GM12878 (cell line): ENCODE measurements around the gene YWHAQ. TPM values are rescaled to one million over a fixed set of nuclear protein-coding genes. Genes with fewer than 3 reads are reported as not detected.
A peak's percentile ranks its signal among the peaks of the same experiment; 100 is the strongest.

Source experiments
- ASH2L ChIP-seq: fragments of 300-600, 200-600 bp; sonication (generic); IDR thresholded peaks from 2 replicates; pipeline ENCODE4 v1.6.1; 2017; ENCODE audit warnings: low read depth, mild to moderate bottlenecking, borderline replicate concordance
- BHLHE40 ChIP-seq, 2 experiments: fragments of 450-650 bp in 1 of 2; IDR thresholded peaks; 2 replicates each; pipeline ENCODE4 v1.6.1; 2011 to 2017; ENCODE audit warnings: low read depth in 2 of 2, borderline replicate concordance in 1 of 2, improper control_type of control experiment in 1 of 2, low read length in 1 of 2, mild to moderate bottlenecking in 1 of 2
- EED ChIP-seq: sonication (generic); IDR thresholded peaks from 2 replicates; pipeline ENCODE4 v1.6.1; 2016; ENCODE audit warnings: antibody characterized with exemption, low read depth
- EP300 ChIP-seq, 2 experiments: fragments of 150-350 bp in 1 of 2; IDR thresholded peaks; 2 replicates each; pipeline ENCODE4 v1.6.1; 2011 to 2012; ENCODE audit warnings: low read depth in 2 of 2, low read length in 2 of 2, borderline replicate concordance in 1 of 2, improper control_type of control experiment in 1 of 2, inconsistent platforms in 1 of 2; ENCODE audit not compliant: control insufficient read depth in 1 of 2
- ETV6 ChIP-seq, 2 experiments: fragments of 450-650 bp in 1 of 2; IDR thresholded peaks in 1 of 2; conservative IDR thresholded peaks in 1 of 2; 2 replicates each; pipeline ENCODE4 v1.6.1; 2014; ENCODE audit warnings: antibody characterized with exemption in 1 of 2, borderline replicate concordance in 1 of 2, low read depth in 1 of 2, mild to moderate bottlenecking in 1 of 2, moderate library complexity in 1 of 2
- GATAD2B ChIP-seq: fragments of 450-650 bp; conservative IDR thresholded peaks from 2 replicates; pipeline ENCODE4 v1.6.1; 2017; ENCODE audit warnings: low read depth, mild to moderate bottlenecking, moderate library complexity
- HDAC2 ChIP-seq: fragments of 200-600 bp; sonication (generic); IDR thresholded peaks from 2 replicates; pipeline ENCODE4 v1.6.1; 2017
- HDGF ChIP-seq: fragments of 450-650 bp; IDR thresholded peaks from 2 replicates; pipeline ENCODE4 v1.6.1; 2016; ENCODE audit warnings: antibody characterized with exemption
- JUND ChIP-seq: IDR thresholded peaks from 2 replicates; pipeline ENCODE4 v1.6.1; 2012; ENCODE audit warnings: low read depth, mild to moderate bottlenecking, low read length, improper control_type of control experiment, moderate library complexity
- KAT2A ChIP-seq: conservative IDR thresholded peaks from 2 replicates; pipeline ENCODE4 v1.6.1; 2011; ENCODE audit warnings: low read depth, low read length; ENCODE audit not compliant: control insufficient read depth
- NFYB ChIP-seq: IDR thresholded peaks from 2 replicates; pipeline ENCODE4 v1.6.1; 2011; ENCODE audit warnings: low read depth, mild to moderate bottlenecking, low read length, improper control_type of control experiment, moderate library complexity; ENCODE audit not compliant: insufficient read depth
- NR2F1 ChIP-seq: fragments of 450-650 bp; conservative IDR thresholded peaks from 2 replicates; pipeline ENCODE4 v1.6.1; 2017; ENCODE audit warnings: mild to moderate bottlenecking
- PAX5 ChIP-seq: IDR thresholded peaks from 2 replicates; pipeline ENCODE4 v1.6.1; 2011; ENCODE audit warnings: low read depth, low read length, borderline replicate concordance
- RB1 ChIP-seq: fragments of 450-650 bp; formaldehyde crosslinking; IDR thresholded peaks from 2 replicates; pipeline ENCODE4 v1.6.1; 2017; ENCODE audit warnings: mild to moderate bottlenecking, borderline replicate concordance
- STAT3 ChIP-seq: IDR thresholded peaks from 2 replicates; pipeline ENCODE4 v1.6.1; 2011; ENCODE audit warnings: low read depth, low read length, improper control_type of control experiment
- TARDBP ChIP-seq: IDR thresholded peaks from 2 replicates; pipeline ENCODE4 v1.6.1; 2016; ENCODE audit warnings: borderline replicate concordance
- TCF12 ChIP-seq: IDR thresholded peaks from 2 replicates; pipeline ENCODE4 v1.6.1; 2011; ENCODE audit warnings: low read depth, mild to moderate bottlenecking, low read length
- TCF3 ChIP-seq: IDR thresholded peaks from 2 replicates; pipeline ENCODE4 v1.6.1; 2012; ENCODE audit warnings: low read depth, mild to moderate bottlenecking, low read length, borderline replicate concordance; ENCODE audit not compliant: insufficient read depth
- ZNF217 ChIP-seq: fragments of 450-650 bp; IDR thresholded peaks from 2 replicates; pipeline ENCODE4 v1.6.1; 2017; ENCODE audit warnings: antibody characterized with exemption, mild to moderate bottlenecking
- ZNF24 ChIP-seq: fragments of 450-650 bp; IDR thresholded peaks from 2 replicates; pipeline ENCODE4 v1.6.1; 2017; ENCODE audit warnings: antibody characterized with exemption, mild to moderate bottlenecking
- polyA plus RNA-seq, 11 experiments: library from polyadenylated mRNA; depleted of rRNA in 4 of 11; unstranded in 6 of 11; stranded (reverse) in 5 of 11; fragments of >200 nt; fragmentation: Nextera tagmentation in 4 of 11; fragmentation: Illumina TruSeq in 1 of 11; extraction: Ambion mirVana in 4 of 11; extraction: Trizol in 1 of 11; gene quantifications; 1 replicate in 1 of 11; 2 replicates in 10 of 11; pipeline versions ENCODE4 v1.2.1 to v1.2.3, GENCODE V29; 2011 to 2016; ENCODE audit warnings: inconsistent platforms in 2 of 11, missing spikeins in 2 of 11, low read depth in 1 of 11
- total RNA-seq, 4 experiments: library from RNA; depleted of rRNA in 3 of 4; stranded (reverse); fragments of >200 nt in 3 of 4; fragmentation: Illumina TruSeq in 1 of 4; extraction: Trizol in 1 of 4; gene quantifications; 2 replicates each; pipeline versions ENCODE4 v1.2.1 to v1.2.3, GENCODE V29; 2013 to 2021
- TF ChIP-seq, protein P1 (sequence below): fragments of 450-650 bp; IDR thresholded peaks from 2 replicates; pipeline ENCODE4 v1.6.1; 2018; ENCODE audit warnings: borderline replicate concordance, mild to moderate bottlenecking; ENCODE audit not compliant: partially characterized antibody
- TF ChIP-seq, protein P2 (sequence below): IDR thresholded peaks from 2 replicates; pipeline ENCODE4 v1.6.1; 2012; ENCODE audit warnings: low read depth, low read length, improper control_type of control experiment
- TF ChIP-seq, protein P3 (sequence below), 3 experiments: IDR thresholded peaks in 2 of 3; conservative IDR thresholded peaks in 1 of 3; 2 replicates each; pipeline ENCODE4 v1.5.1; 2011; ENCODE audit warnings: low read depth in 3 of 3, low read length in 3 of 3, mild to moderate bottlenecking in 3 of 3, control low read depth in 2 of 3, moderate library complexity in 2 of 3, inconsistent platforms in 1 of 3, mixed read lengths in 1 of 3; ENCODE audit not compliant: control insufficient read depth in 2 of 3, insufficient read depth in 1 of 3; ENCODE audit errors: extremely low read depth in 1 of 3

Gene YWHAQ
- total and polyA plus RNA-seq, 10 of the 15 experiments (the other 5 are each of a cell fraction or from before 2014, with no cell fraction given): 63.0 to 515 (median 219) TPM

DNA sequence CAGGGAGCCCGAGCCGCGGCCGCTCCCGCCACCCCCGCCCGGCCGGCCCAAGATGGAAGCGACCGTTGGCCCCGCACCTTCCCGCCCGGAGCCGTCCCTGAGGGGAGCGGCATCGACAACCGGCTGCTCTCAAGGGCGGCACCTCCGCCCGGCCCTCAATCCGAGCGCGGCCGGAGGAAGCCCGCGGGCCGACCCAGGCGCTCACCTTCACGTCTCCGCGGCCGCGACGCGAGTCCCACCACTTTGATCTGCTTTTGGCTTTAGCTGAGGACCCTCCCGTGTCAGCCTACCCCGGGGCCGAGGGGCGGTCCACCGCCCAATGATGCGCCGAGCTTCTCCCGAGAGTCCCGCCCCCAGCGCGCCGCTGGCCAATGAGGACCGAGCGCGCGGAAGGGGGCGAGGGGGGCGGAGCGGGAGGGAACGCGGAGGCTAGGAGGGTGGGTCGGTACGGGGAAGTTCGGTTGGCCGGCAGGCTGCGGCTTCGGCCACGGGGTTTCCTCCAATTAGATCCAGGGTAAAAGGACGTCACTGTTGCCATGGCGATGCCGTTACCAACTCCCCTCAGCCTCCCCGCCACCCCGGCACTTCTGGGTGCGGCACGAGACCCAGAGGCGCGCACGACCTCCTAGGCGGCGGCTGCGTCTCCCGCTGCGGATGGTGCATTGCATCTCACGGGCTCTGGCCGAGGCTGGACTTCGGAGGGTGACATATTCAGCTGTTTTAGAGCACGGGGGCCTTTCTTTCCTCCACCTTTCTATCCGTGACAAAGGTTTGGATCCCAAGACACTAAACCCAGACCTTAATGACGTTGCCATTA, at the start of gene YWHAQ (continued):
- TF ChIP-seq HDGF (peak; percentile 94), ZNF217 (peak; percentile 62; the same call in 1 of the 2 replicates), NFYB (peak; percentile 97), RB1 (peak; percentile 87; the same call in 1 of the 2 replicates), BHLHE40 (IDR thresholded peaks at IDR 0.05; ENCODE audit: borderline replicate concordance in 1 of 2, low read depth in 2 of 2, low read length in 1 of 2) (peak; percentile 100), JUND (0 out of 2 replicates have a peak, but pooled peaks have one; percentile 36), KAT2A (no peak), EED (0 out of 2 replicates have a peak, but pooled peaks have one; percentile 56), PAX5 (0 out of 2 replicates have a peak, but pooled peaks have one; percentile 55), NR2F1 (no peak; the same call in 1 of the 2 replicates), EP300 (IDR thresholded peaks at IDR 0.05; ENCODE audit: borderline replicate concordance in 1 of 2, control insufficient read depth in 1 of 2, low read depth in 2 of 2, low read length in 2 of 2) (peak; percentile 4 to 78; a peak in 1 of 4 replicates), TCF3 (0 out of 2 replicates have a peak, but pooled peaks have one; percentile 10), ASH2L (no peak), ZNF24 (no peak), ETV6 (conservative IDR thresholded peaks at IDR 0.05 in 1 of 2, IDR thresholded peaks at IDR 0.05 in 1 of 2; ENCODE audit: borderline replicate concordance in 1 of 2, low read depth in 1 of 2) (no peak), TCF12 (peak; percentile 65), TARDBP (no peak), STAT3 (no peak), GATAD2B (peak; percentile 52), HDAC2 (no peak)
- TF ChIP-seq, protein P1, sequence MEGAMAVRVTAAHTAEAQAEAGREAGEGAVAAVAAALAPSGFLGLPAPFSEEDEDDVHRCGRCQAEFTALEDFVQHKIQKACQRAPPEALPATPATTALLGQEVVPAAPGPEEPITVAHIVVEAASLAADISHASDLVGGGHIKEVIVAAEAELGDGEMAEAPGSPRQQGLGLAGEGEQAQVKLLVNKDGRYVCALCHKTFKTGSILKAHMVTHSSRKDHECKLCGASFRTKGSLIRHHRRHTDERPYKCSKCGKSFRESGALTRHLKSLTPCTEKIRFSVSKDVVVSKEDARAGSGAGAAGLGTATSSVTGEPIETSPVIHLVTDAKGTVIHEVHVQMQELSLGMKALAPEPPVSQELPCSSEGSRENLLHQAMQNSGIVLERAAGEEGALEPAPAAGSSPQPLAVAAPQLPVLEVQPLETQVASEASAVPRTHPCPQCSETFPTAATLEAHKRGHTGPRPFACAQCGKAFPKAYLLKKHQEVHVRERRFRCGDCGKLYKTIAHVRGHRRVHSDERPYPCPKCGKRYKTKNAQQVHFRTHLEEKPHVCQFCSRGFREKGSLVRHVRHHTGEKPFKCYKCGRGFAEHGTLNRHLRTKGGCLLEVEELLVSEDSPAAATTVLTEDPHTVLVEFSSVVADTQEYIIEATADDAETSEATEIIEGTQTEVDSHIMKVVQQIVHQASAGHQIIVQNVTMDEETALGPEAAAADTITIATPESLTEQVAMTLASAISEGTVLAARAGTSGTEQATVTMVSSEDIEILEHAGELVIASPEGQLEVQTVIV: no peak
- TF ChIP-seq, protein P2, sequence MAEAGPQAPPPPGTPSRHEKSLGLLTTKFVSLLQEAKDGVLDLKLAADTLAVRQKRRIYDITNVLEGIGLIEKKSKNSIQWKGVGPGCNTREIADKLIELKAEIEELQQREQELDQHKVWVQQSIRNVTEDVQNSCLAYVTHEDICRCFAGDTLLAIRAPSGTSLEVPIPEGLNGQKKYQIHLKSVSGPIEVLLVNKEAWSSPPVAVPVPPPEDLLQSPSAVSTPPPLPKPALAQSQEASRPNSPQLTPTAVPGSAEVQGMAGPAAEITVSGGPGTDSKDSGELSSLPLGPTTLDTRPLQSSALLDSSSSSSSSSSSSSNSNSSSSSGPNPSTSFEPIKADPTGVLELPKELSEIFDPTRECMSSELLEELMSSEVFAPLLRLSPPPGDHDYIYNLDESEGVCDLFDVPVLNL: peak; percentile 73; the same call in 1 of the 2 replicates
- TF ChIP-seq, protein P3, sequence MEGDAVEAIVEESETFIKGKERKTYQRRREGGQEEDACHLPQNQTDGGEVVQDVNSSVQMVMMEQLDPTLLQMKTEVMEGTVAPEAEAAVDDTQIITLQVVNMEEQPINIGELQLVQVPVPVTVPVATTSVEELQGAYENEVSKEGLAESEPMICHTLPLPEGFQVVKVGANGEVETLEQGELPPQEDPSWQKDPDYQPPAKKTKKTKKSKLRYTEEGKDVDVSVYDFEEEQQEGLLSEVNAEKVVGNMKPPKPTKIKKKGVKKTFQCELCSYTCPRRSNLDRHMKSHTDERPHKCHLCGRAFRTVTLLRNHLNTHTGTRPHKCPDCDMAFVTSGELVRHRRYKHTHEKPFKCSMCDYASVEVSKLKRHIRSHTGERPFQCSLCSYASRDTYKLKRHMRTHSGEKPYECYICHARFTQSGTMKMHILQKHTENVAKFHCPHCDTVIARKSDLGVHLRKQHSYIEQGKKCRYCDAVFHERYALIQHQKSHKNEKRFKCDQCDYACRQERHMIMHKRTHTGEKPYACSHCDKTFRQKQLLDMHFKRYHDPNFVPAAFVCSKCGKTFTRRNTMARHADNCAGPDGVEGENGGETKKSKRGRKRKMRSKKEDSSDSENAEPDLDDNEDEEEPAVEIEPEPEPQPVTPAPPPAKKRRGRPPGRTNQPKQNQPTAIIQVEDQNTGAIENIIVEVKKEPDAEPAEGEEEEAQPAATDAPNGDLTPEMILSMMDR (IDR thresholded peaks at IDR 0.05 in 2 of 3, conservative IDR thresholded peaks at IDR 0.05 in 1 of 3; ENCODE audit: control insufficient read depth in 2 of 3, extremely low read depth in 1 of 3, insufficient read depth in 1 of 3, low read depth in 3 of 3, low read length in 3 of 3): no peak
